Muscle layer of duodenum (tissue), 2 donors: ENCODE data around the gene ADCK2.
"Not testable (repeated sequence)": the region's sequence is repeated elsewhere in the genome, so short reads cannot be mapped to it uniquely, and the experiment has no call there.

Source experiments
- H3K27ac ChIP-seq: one replicate; pipeline ENCODE4 v1.7.0; 2013; ENCODE audit warnings: mild to moderate bottlenecking, low read length
- H3K27me3 ChIP-seq: one replicate; pipeline ENCODE4 v1.7.0; 2013; ENCODE audit warnings: low read depth, mild to moderate bottlenecking, control low read depth, low read length
- H3K36me3 ChIP-seq, 2 donors: one replicate each; pipeline ENCODE4 v1.7.0; 2013; ENCODE audit warnings: low read length in 2 of 2, control low read depth in 1 of 2, mild to moderate bottlenecking in 1 of 2; ENCODE audit not compliant: insufficient read depth in 2 of 2, control insufficient read depth in 1 of 2
- H3K4me1 ChIP-seq, 2 donors: one replicate each; pipeline ENCODE4 v1.7.0; 2013; ENCODE audit warnings: low read length in 2 of 2, mild to moderate bottlenecking in 2 of 2, control low read depth in 1 of 2, moderate library complexity in 1 of 2; ENCODE audit not compliant: insufficient read depth in 2 of 2, control insufficient read depth in 1 of 2
- H3K4me3 ChIP-seq, 2 donors: one replicate each; pipeline ENCODE4 v1.7.0; 2013; ENCODE audit warnings: low read length in 2 of 2, low read depth in 1 of 2, mild to moderate bottlenecking in 1 of 2
- H3K9me3 ChIP-seq, 2 donors: one replicate each; pipeline ENCODE4 v1.7.0; 2013; ENCODE audit warnings: low read length in 2 of 2, control low read depth in 1 of 2, mild to moderate bottlenecking in 1 of 2; ENCODE audit not compliant: control insufficient read depth in 1 of 2
- donor health status: healthy.

The ADCK2 gene

DNA sequence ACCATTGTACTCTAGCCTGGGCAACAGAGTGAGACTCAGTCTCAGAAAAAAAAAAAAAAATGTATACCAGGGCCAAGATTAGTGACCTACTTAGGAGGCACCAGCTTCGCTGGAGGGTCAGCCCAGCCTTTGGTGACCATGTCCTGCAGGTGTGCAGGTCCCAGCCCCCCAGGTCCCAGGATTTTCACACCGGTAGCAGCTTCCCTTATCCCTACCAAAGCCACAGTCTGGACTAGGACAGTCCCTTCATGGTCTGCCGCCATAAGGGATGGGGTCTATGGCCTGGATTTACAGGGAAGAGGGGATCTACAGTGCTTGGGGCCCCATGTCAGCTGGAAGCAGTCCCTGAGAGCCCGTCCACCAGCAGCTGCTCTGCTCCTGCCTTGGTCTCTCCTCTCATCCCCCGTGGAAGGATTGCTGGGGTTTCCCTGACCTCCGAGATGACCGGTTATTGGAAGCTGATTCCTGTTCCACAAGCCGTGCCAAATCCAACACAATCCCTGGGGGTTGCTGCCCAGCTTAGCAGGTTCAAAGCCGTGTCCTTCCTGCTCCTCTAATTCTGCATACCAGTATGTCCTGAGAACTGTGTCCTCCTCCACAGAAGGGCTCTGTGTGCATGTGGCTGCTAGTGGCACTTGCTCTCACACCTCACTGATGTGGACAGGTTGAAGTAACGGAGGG is 12.8 kb downstream of the ADCK2 start:
- Histone ChIP-seq H3K9me3 (no peaks in the 10 kb centered on the region), H3K27me3 (no peaks in the 10 kb centered on the region), H3K27ac (no peak overlapping the region), H3K4me1 (no peaks in the 10 kb centered on the region), H3K36me3 (peaks cover 14 to 38% of the 10 kb centered on the region in 2 donors), H3K4me3 (no peak overlapping the region)

DNA sequence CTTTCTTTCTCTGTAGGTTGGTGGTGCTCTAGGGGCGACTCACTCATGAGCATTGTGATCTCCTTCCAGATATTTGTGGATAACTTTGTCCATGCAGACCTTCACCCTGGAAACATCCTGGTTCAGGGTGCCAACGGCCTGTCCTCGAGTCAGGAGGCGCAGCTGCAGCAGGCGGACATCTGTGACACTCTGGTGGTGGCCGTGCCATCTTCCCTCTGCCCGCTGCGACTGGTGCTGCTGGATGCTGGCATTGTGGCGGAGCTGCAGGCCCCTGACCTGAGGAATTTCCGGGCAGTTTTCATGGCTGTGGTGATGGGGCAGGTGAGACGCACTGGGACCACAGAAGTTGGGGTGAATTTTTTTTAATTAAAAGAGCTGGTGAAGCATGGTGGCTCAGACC is 14.2 kb downstream of the ADCK2 start:
- Histone ChIP-seq H3K27ac (no peak overlapping the region), H3K4me1 (no peaks in the 10 kb centered on the region), H3K36me3 (peaks cover 15 to 32% of the 10 kb centered on the region in 2 donors), H3K4me3 (no peak overlapping the region), H3K27me3 (no peaks in the 10 kb centered on the region), H3K9me3 (no peaks in the 10 kb centered on the region)

- H3K27me3 ChIP-seq = no peaks in the 10 kb centered on the region
- H3K27ac ChIP-seq = no peak overlapping the region
- H3K4me3 ChIP-seq = no peak overlapping the region
- H3K36me3 ChIP-seq = peaks cover 14 to 38% of the 10 kb centered on the region in 2 donors
- no peaks in the 10 kb centered on the region for H3K4me1 ChIP-seq
- H3K9me3 ChIP-seq = no peaks in the 10 kb centered on the region
Observed at GRCh38 chr7:140688341-140688740, 15.6 kb downstream of the ADCK2 start.

DNA sequence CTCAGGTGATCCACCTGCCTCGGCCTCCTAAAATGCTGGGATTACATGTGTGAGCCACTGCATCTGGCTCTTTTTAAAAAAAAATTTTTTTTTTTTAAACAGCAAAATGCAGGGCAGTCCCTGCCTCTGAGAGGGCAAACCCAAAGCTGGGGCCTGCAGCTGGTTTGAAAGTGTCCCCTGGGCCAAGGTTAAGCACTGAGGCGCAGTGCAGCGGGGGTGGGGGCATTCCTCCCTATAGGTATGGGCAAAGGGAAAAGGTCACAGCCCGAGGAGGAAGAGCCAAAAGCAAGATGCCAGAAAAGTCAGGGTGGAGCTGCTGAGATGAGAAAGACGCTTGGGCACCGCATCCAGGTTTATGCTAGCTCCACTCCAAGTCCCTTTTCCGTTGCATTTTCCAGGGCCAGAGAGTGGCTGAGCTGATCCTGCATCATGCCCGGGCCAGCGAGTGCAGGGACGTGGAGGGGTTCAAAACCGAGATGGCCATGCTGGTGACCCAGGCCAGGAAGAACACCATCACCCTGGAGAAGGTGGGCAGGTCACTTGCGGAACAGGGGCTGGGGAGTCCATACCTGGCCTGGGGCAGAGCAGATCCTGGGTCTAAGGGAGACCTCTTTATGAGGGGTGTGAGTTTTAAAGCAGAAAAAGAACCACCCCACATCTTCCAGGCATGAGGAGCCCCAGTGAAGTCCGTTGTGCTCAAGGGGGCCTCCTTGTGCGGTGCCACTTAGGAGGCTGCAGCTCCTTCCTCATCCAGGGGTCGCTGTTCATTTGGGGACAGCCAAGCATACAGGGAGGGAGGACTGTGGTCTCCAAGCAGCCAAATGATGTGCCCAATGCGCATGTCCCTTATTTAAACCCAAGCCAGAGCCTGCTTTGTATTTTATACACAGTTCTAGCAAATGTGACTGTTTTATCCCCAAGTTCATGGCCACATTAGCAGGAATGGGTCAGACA is 16.7 kb downstream of the ADCK2 start:
- peaks cover 14 to 39% of the 10 kb centered on the region in 2 donors for H3K36me3 ChIP-seq

GRCh38 chr7:140691376-140692045 is 18.8 kb downstream of the ADCK2 start:
- Histone ChIP-seq H3K36me3 (peaks cover 14 to 42% of the 10 kb centered on the region in 2 donors), H3K4me3 (no peak overlapping the region), H3K9me3 (no peaks in the 10 kb centered on the region), H3K27ac (no peak overlapping the region), H3K4me1 (peaks cover 4 to 6% of the 10 kb centered on the region in 2 donors), H3K27me3 (no peaks in the 10 kb centered on the region)

More for the DNA sequence above, 16.7 kb downstream of the ADCK2 start:
- H3K27ac ChIP-seq = no peak overlapping the region
- H3K4me3 ChIP-seq = no peak overlapping the region
- no peaks in the 10 kb centered on the region for H3K4me1 ChIP-seq
- H3K27me3 ChIP-seq = no peaks in the 10 kb centered on the region
- H3K9me3 ChIP-seq = no peaks in the 10 kb centered on the region

GRCh38 chr7:140693849-140694248 is 21.1 kb downstream of the ADCK2 start:
- peaks cover 13 to 20% of the 10 kb centered on the region in 2 donors for H3K4me1 ChIP-seq
- peaks cover 14 to 26% of the 10 kb centered on the region in 2 donors for H3K36me3 ChIP-seq
- not testable (repeated sequence) for H3K9me3 ChIP-seq, H3K4me3 ChIP-seq, H3K27ac ChIP-seq, H3K27me3 ChIP-seq

DNA sequence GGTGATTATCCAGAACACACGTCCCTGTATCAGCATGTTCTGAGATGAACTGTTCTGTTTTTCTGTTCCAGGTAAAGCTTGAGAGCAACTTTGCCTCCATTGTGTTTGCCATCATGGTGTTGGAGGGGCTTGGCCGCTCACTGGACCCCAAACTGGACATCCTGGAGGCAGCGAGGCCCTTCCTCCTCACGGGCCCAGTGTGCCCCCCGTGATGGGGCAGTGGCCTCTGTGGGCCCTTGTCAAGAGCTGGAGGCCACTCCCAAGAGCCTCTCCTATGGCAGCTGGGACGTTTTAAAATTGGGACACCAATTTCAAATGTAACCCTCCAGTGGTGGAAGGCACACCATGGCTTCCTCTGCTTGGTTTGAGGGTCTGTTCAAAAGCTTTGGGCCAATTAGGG is 21.8 kb downstream of the ADCK2 start:
- H3K4me1 ChIP-seq = peaks cover 13 to 20% of the 10 kb centered on the region in 2 donors
- no peak overlapping the region for H3K4me3 ChIP-seq
- no peaks in the 10 kb centered on the region for H3K27me3 ChIP-seq
- no peaks in the 10 kb centered on the region for H3K9me3 ChIP-seq
- no peak overlapping the region for H3K27ac ChIP-seq
- H3K36me3 ChIP-seq = peaks cover 13 to 21% of the 10 kb centered on the region in 2 donors

- Histone ChIP-seq H3K4me1 (peaks cover 13 to 20% of the 10 kb centered on the region in 2 donors), H3K9me3 (no peaks in the 10 kb centered on the region), H3K36me3 (peaks cover 10 to 16% of the 10 kb centered on the region in 2 donors), H3K27me3 (no peaks in the 10 kb centered on the region), H3K27ac (peak overlapping the region; percentile 86), H3K4me3 (no peak overlapping the region)
Observed at GRCh38 chr7:140695381-140695780, 22.6 kb downstream of the ADCK2 start.

GRCh38 chr7:140696024-140696679 is 23.4 kb downstream of the ADCK2 start:
- Histone ChIP-seq H3K36me3 (peaks cover 9 to 16% of the 10 kb centered on the region in 2 donors), H3K4me1 (peaks cover 13 to 20% of the 10 kb centered on the region in 2 donors), H3K9me3 (no peaks in the 10 kb centered on the region), H3K4me3 (peak overlapping the region; percentile 74 to 87), H3K27me3 (no peaks in the 10 kb centered on the region), H3K27ac (peak overlapping the region; percentile 86)

DNA sequence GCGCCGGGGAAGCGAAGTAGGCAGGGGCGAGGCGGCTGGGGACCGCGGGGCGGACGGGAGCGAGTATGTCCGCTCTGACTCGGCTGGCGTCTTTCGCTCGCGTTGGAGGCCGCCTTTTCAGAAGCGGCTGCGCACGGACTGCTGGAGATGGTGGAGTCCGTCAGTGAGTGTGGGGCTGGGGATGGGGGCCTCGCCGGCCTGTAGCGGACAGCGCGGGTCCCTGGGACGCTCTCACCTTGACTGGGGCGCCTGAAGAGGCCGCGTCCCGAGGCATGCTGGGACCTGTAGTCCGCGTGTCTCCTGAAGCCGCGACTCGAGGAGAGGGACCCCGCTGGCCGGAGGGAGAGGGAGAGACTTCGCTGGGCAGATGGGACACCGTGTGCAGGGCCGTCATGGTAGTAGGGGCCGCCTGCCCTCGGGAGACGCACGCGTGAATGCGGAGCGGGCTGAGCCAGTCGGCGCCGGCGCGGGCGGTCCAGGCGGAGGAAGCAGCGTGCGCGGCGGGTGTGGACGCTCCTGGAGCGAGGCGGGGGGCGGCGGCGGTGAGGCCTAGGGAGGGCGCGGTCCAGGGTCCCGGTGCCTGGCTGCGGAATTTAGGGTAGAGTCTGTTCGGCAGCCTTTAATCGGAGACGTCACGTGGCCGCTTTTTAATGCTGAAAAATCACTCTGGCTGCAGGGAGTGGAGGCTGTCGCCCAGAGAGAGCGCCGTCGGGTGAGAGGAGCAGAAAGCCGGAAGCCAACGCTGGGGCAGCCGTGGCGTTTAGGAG is 24.1 kb downstream of the ADCK2 start, which contains the start of gene NDUFB2:
Gene NDUFB2, plus strand, starts transcription at position 29 of the 767 bp plus-strand sequence. Its CDS starts 37 bp downstream, at position 66.
- peaks cover 3 to 16% of the 10 kb centered on the region in 2 donors for H3K36me3 ChIP-seq
- H3K4me3 ChIP-seq = peak within 1 kb of the TSS; percentile 74 to 87
- peaks cover 13 to 20% of the 10 kb centered on the region in 2 donors for H3K4me1 ChIP-seq
- H3K9me3 ChIP-seq = no peaks in the 10 kb centered on the region
- peak within 1 kb of the TSS; percentile 86 for H3K27ac ChIP-seq
- H3K27me3 ChIP-seq = no peaks in the 10 kb centered on the region
